Mesothelial cell of epicardium (in vitro differentiated cells): ENCODE data around the gene IZUMO4. TPM values are rescaled to one million over a fixed set of nuclear protein-coding genes. Genes with fewer than 3 reads are reported as not detected.
"Not testable (repeated sequence)": the region's sequence is repeated elsewhere in the genome, so short reads cannot be mapped to it uniquely, and the experiment has no call there.

ENCODE experiments used
- DNase-seq, 2 experiments: peaks; one replicate each; pipeline ENCODE4 v3.0.0; 2021; ENCODE audit warnings: low spot score in 2 of 2; ENCODE audit not compliant: unreplicated experiment in 2 of 2
- H3K27ac Mint-ChIP-seq: 2 replicates; pipeline ENCODE4 v1.8.0; 2021; ENCODE audit warnings: mixed read lengths
- H3K27me3 Mint-ChIP-seq: 2 replicates; pipeline ENCODE4 v1.8.0; 2021; ENCODE audit warnings: low read depth, mixed read lengths
- H3K36me3 Mint-ChIP-seq: 2 replicates; pipeline ENCODE4 v1.8.0; 2021; ENCODE audit warnings: mixed read lengths
- H3K4me1 Mint-ChIP-seq: 2 replicates; pipeline ENCODE4 v1.8.0; 2021; ENCODE audit warnings: mixed read lengths
- H3K4me3 Mint-ChIP-seq: 2 replicates; pipeline ENCODE4 v1.8.0; 2021; ENCODE audit warnings: mild to moderate bottlenecking, moderate library complexity, mixed read lengths
- H3K9me3 Mint-ChIP-seq: 2 replicates; pipeline ENCODE4 v1.8.0; 2021; ENCODE audit warnings: mixed read lengths
- total RNA-seq: library from RNA; stranded (reverse); gene quantifications from 3 replicates; pipeline ENCODE4 v1.2.1, GENCODE V29; 2021
- TF ChIP-seq, protein P1 (sequence below): fragments of 200-600 bp; sonication (generic); IDR thresholded peaks from one replicate; pipeline ENCODE4 v1.5.0; 2021; ENCODE audit warnings: antibody characterized with exemption; ENCODE audit not compliant: unreplicated experiment

IZUMO4 gene
- total RNA-seq, 1 donor from 2014 or later, result 13.8 TPM

DNA sequence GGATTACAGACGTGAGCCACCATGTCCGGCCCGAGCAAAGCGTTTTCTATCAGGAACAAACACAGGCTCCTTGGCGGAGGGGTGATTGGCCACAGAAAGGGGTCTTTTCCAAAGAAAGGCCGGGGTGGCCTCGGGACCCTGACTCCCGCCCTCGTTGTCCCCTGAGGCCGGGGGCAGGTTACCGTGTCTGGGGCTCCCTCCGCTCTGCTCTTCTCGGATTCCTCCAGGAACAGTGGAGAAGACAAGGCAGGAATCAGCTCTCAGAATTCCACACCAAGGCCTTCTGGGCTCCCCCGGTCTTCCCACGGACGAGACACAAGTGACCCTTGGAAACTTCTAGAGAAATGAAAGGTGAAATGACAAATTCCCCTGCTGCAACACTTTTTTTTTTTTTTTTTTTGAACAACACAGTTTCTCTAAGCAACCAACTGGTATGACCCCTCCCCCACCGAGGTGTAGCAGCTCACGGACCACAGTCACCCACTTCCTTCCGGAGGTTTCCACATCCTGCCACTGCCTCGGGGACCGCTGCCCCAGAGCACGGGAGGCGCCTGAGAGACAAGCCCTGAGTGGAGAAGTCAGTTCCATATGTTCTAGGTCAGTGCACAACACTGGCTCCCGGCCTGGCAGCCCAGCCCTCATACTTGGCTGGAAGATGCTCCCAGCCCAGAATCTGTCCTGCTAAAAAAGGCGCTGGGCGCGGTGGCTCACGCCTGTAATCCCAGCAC, 11.6 kb upstream of the IZUMO4 start:
- DNase-seq, result no peak
- Mint-ChIP-seq H3K27me3 (no peaks in the 10 kb centered on the region), H3K4me3 (no peak overlapping the region), H3K4me1 (peaks cover 14% of the 10 kb centered on the region), H3K27ac (no peak overlapping the region), H3K9me3 (no peaks in the 10 kb centered on the region), H3K36me3 (peaks cover 4% of the 10 kb centered on the region)
- TF ChIP-seq, protein P1, sequence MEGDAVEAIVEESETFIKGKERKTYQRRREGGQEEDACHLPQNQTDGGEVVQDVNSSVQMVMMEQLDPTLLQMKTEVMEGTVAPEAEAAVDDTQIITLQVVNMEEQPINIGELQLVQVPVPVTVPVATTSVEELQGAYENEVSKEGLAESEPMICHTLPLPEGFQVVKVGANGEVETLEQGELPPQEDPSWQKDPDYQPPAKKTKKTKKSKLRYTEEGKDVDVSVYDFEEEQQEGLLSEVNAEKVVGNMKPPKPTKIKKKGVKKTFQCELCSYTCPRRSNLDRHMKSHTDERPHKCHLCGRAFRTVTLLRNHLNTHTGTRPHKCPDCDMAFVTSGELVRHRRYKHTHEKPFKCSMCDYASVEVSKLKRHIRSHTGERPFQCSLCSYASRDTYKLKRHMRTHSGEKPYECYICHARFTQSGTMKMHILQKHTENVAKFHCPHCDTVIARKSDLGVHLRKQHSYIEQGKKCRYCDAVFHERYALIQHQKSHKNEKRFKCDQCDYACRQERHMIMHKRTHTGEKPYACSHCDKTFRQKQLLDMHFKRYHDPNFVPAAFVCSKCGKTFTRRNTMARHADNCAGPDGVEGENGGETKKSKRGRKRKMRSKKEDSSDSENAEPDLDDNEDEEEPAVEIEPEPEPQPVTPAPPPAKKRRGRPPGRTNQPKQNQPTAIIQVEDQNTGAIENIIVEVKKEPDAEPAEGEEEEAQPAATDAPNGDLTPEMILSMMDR, result no peak

DNA sequence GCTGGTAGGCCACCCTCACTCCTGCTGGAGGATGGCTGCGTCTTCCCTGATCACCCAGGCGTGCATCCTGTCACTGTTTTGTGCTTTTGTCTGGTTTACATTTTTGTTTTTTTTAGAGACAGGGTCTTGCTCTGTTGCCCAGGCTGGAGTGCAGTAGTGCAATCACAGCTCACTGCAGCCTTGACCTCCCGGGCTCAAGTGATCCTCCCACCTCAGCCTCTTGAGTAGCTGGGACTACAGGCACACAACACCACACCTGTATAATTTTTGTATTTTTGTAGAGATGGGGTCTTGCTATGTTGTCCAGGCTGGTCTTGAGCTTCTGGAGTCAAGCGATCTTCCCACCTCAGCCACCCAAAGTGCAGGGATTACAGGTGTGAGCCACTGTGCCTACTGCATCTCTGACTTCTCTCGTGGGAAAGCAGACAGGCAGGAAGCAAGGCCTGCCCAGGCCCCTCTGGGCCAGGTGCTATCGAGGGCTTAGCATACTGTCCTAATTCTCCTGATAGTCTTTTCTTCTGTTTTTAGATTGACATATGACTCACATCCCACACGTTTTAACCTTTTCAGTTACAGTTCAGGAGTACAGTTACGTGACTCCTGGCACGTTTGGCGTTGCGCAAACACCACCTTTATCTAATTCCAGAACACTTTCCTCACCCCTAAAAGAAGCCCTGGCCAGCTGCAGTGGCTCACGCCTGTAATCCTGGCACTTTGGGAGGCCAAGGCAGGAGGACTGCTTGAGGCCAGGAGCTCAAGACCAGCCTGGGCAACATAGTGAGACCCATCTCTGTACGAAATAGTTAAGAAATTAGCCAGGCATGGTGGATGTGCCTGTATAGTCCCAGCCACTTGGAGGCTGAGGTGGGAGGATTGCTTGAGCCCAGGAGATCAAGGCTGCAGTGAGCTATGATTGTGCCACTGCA, 9.8 kb upstream of the IZUMO4 start:
- not testable (repeated sequence) for H3K36me3 Mint-ChIP-seq
- H3K4me1 Mint-ChIP-seq, result peaks cover 17% of the 10 kb centered on the region

DNA sequence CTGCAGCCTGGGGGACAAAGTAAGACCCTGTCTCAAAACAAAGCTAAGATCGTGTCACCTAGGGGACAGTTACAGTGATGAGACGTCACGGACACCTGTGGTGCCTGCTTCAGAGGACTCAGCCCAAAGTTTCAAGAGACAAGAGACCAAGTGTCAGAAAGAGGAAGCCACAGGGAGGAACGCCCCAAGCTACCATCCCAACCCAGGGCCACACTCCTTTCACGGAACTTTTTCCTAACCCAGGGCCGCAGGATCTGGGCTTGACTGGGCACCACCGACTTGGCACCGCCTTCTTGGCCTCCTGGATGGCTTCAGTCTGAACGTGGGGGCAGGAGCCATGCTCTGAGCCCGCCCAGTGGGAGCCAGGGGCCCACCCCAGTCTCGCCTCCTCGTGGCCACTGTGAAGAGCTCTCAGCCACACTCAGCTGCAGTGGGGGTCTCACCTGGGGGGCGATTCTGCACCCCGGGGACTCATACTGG, 9.1 kb upstream of the IZUMO4 start:
- H3K4me1 Mint-ChIP-seq, result peaks cover 17% of the 10 kb centered on the region
- H3K4me3 Mint-ChIP-seq, result no peak overlapping the region
- H3K36me3 Mint-ChIP-seq, result peaks cover 4% of the 10 kb centered on the region
- DNase-seq, result no peak
- no peaks in the 10 kb centered on the region for H3K27me3 Mint-ChIP-seq
- H3K27ac Mint-ChIP-seq, result no peak overlapping the region
- H3K9me3 Mint-ChIP-seq, result no peaks in the 10 kb centered on the region
- TF ChIP-seq, protein P1, result no peak

More for the DNA sequence above, 9.8 kb upstream of the IZUMO4 start:
- not testable (repeated sequence) for DNase-seq, H3K9me3 Mint-ChIP-seq, H3K27me3 Mint-ChIP-seq, H3K27ac Mint-ChIP-seq, H3K4me3 Mint-ChIP-seq

DNA sequence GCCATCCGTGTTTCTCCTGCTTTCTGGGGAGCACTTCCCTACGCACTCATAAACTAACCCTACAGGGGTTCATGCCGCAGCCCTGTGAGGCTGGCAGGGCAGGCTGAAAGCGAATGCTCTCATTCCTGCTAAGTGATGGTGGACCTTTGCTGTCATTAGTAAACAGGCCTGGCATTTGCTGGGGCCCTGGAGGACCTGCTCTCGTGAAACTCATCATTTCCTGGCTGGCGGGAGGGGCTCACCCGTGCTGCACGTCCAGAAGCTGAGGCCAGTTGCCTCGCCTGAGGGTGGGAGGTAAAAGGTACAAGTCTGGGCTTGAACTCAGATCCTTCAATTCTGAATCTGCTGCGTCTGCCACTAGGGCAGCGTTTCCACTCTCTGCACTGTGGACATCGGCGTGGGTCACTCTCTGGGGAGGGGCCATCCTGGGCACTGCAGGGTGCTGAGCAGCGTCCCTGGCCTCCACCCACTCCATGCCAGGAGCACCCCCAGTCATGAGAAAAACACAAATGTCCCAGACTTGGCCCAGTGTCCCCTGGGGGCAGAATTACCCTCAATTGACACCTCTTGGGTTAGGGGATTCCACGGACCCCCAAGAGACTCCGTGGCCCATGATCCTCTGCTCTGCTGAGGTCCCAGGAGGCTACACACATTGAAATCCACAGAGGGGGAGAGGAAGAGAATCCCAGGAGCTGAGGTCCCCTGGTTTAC, 7.6 kb upstream of the IZUMO4 start:
- H3K27me3 Mint-ChIP-seq, result no peaks in the 10 kb centered on the region
- no peak for DNase-seq
- peaks cover 24% of the 10 kb centered on the region for H3K4me1 Mint-ChIP-seq
- no peak overlapping the region for H3K4me3 Mint-ChIP-seq
- no peaks in the 10 kb centered on the region for H3K9me3 Mint-ChIP-seq
- TF ChIP-seq, protein P1, result no peak
- peaks cover 4% of the 10 kb centered on the region for H3K36me3 Mint-ChIP-seq
- peak overlapping the region; percentile 69 for H3K27ac Mint-ChIP-seq

DNA sequence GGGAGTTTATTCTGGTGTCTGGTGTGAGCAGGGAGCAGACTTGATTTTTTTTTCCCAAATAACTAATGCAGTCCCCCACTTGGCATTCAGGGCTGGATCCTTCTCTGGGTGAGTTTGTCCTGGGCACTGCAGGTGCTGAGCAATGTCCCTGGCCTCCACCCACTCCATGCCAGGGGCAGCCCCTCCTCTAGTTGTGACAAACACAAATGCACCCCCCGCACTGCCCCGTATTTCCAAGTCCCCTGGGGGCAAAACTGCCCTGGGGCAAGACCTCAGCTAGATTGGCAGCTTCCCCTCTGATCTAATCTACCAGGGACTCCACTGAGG, 7.0 kb upstream of the IZUMO4 start:
- Mint-ChIP-seq H3K4me3 (no peak overlapping the region), H3K27me3 (no peaks in the 10 kb centered on the region), H3K27ac (peak overlapping the region; percentile 69), H3K4me1 (peaks cover 29% of the 10 kb centered on the region), H3K9me3 (no peaks in the 10 kb centered on the region), H3K36me3 (peaks cover 4% of the 10 kb centered on the region)
- DNase-seq, result no peak
- TF ChIP-seq, protein P1, result no peak

DNA sequence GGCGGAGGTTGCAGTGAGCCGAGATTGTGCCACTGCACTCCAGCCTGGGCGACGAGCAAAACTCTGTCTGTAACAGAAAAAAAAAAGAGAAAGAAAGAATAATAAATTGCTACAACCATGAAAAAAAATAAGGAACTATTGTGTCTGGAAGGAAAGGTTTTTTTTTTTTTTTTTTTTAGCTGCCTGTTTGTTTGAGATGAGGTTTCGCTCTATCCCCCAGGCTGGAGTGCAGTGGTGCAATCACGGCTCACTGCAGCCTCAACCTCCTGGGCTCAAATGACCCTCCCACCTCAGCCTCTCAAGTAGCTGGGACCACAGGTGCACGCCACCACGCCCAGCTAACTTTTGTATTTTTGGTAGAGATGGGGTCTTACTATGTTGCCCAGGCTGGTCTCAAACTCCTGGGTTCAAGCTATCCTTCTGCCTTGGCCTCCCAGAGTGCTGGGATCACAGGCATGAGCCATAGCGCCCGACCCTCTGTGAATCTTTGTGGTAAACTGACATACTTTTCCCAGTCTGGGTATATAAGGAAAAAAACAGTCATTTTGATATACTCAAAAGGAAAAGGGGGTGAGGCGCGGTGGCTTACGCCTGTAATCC, 4.7 kb upstream of the IZUMO4 start:
- not testable (repeated sequence) for H3K27me3 Mint-ChIP-seq, DNase-seq, H3K27ac Mint-ChIP-seq, H3K9me3 Mint-ChIP-seq, H3K36me3 Mint-ChIP-seq, H3K4me3 Mint-ChIP-seq
- peaks cover 40% of the 10 kb centered on the region for H3K4me1 Mint-ChIP-seq
